Smooth muscle cell (in vitro differentiated cells): ENCODE data around the gene EGLN1. TPM values are rescaled to one million over a fixed set of nuclear protein-coding genes. Genes with fewer than 3 reads are reported as not detected.

ENCODE experiments used
- DNase-seq: peaks from one replicate; lab custom pipeline; 2025; ENCODE audit not compliant: unreplicated experiment; lab: John Stamatoyannopoulos, UW
- H2AFZ ChIP-seq: fragments of 200-600 bp; sonication (generic); 2 replicates; pipeline ENCODE4 v1.6.0; 2016; ENCODE audit warnings: antibody characterized with exemption, low read depth, mild to moderate bottlenecking
- H3F3A ChIP-seq: fragments of 200-600 bp; sonication (generic); 2 replicates; pipeline ENCODE4 v1.6.0; 2017; ENCODE audit warnings: antibody characterized with exemption, low read depth
- H3K27ac ChIP-seq: fragments of 200-600 bp; sonication (generic); 2 replicates; pipeline ENCODE4 v1.5.1; 2016; ENCODE audit warnings: low read depth, mild to moderate bottlenecking
- H3K27me3 ChIP-seq: fragments of 200-600 bp; sonication (generic); 2 replicates; pipeline ENCODE4 v1.6.1; 2016; ENCODE audit warnings: low read depth, mild to moderate bottlenecking
- H3K36me3 ChIP-seq: fragments of 200-600 bp; sonication (generic); 2 replicates; pipeline ENCODE4 v1.5.1; 2016; ENCODE audit warnings: low read depth
- H3K4me1 ChIP-seq: fragments of 200-600 bp; sonication (generic); 2 replicates; pipeline ENCODE4 v1.5.1; 2016; ENCODE audit warnings: low read depth
- H3K4me2 ChIP-seq: fragments of 200-600 bp; sonication (generic); 2 replicates; pipeline ENCODE4 v1.6.0; 2016; ENCODE audit warnings: mild to moderate bottlenecking
- H3K4me3 ChIP-seq: fragments of 200-600 bp; sonication (generic); 2 replicates; pipeline ENCODE4 v1.5.1; 2016; ENCODE audit warnings: mild to moderate bottlenecking
- H3K79me2 ChIP-seq: fragments of 200-600 bp; sonication (generic); 2 replicates; pipeline ENCODE4 v1.6.0; 2016; ENCODE audit warnings: low read depth, mild to moderate bottlenecking
- H3K9ac ChIP-seq: fragments of 200-600 bp; sonication (generic); 2 replicates; pipeline ENCODE4 v1.6.0; 2016; ENCODE audit warnings: low read depth
- H3K9me3 ChIP-seq: fragments of 200-600 bp; sonication (generic); replicated peaks from 2 replicates; pipeline ENCODE4 v1.5.1; 2016; ENCODE audit warnings: low read depth
- H4K20me1 ChIP-seq: fragments of 200-600 bp; sonication (generic); 2 replicates; pipeline ENCODE4 v1.6.0; 2016; ENCODE audit warnings: low read depth
- CTCF ChIP-seq: fragments of 200-600 bp; sonication (generic); IDR thresholded peaks from 2 replicates; pipeline ENCODE4 v1.5.1; 2017; ENCODE audit warnings: borderline replicate concordance, mild to moderate bottlenecking, antibody characterized with exemption; ENCODE audit not compliant: insufficient read depth, poor library complexity, severe bottlenecking
- WGBS: methylation state at CpG from one replicate; pipeline ENCODE4 v1.1.7; 2016; ENCODE audit warnings: low lambda C conversion rate; 5-methylcytosine and 5-hydroxymethylcytosine counted together
- polyA plus RNA-seq: library from polyadenylated mRNA; unstranded; fragments of >200 nt; fragmentation: Nextera tagmentation; extraction: Ambion mirVana; gene quantifications from 2 replicates; pipeline ENCODE4 v1.2.1, GENCODE V29; 2016
- total RNA-seq: library from RNA; depleted of rRNA; stranded (reverse); fragments of >200 nt; gene quantifications from 2 replicates; pipeline ENCODE4 v1.2.3, GENCODE V29; 2014

EGLN1 gene
- total and polyA plus RNA-seq, 2 experiments from 2014 or later: 15.7 to 36.8 TPM

- Histone ChIP-seq H3F3A (no peaks in the 10 kb centered on the region), H3K4me2 (no peak overlapping the region), H2AFZ (no peak overlapping the region), H3K36me3 (no peaks in the 10 kb centered on the region), H3K27ac (peak overlapping the region; percentile 17), H4K20me1 (peaks cover 98% of the 10 kb centered on the region), H3K27me3 (no peaks in the 10 kb centered on the region), H3K79me2 (peaks cover 97% of the 10 kb centered on the region), H3K9me3 (no peaks in the 10 kb centered on the region), H3K9ac (no peak overlapping the region), H3K4me1 (peaks cover 34% of the 10 kb centered on the region), H3K4me3 (no peak overlapping the region)
- 89% methylated on average over 5 of the region's 5 CpGs for WGBS
- DNase-seq: no peak
- no peak for TF ChIP-seq CTCF
Measured at GRCh38 chr1:231415018-231415583, 7.0 kb downstream of the EGLN1 start.

GRCh38 chr1:231414260-231415016 lies 7.6 kb downstream of the EGLN1 start:
- peaks cover under 1% of the 10 kb centered on the region for H3F3A ChIP-seq
- no peak overlapping the region for H3K4me3 ChIP-seq
- no peak overlapping the region for H2AFZ ChIP-seq
- TF ChIP-seq CTCF: no peak
- H4K20me1 ChIP-seq: peaks cover 98% of the 10 kb centered on the region
- no peak overlapping the region for H3K9ac ChIP-seq
- WGBS: 84% methylated on average over 7 of the region's 7 CpGs
- H3K27me3 ChIP-seq: no peaks in the 10 kb centered on the region
- peaks cover 97% of the 10 kb centered on the region for H3K79me2 ChIP-seq
- no peak for DNase-seq
- no peak overlapping the region for H3K4me2 ChIP-seq
- peaks cover 27% of the 10 kb centered on the region for H3K4me1 ChIP-seq
- no peaks in the 10 kb centered on the region for H3K9me3 ChIP-seq
- H3K36me3 ChIP-seq: no peaks in the 10 kb centered on the region
- H3K27ac ChIP-seq: peak overlapping the region; percentile 17

- Histone ChIP-seq H3K9me3 (no peaks in the 10 kb centered on the region), H3K9ac (no peak overlapping the region), H3K4me1 (peaks cover 20% of the 10 kb centered on the region), H3K79me2 (peaks cover 93% of the 10 kb centered on the region), H3K36me3 (no peaks in the 10 kb centered on the region), H4K20me1 (peaks cover 98% of the 10 kb centered on the region), H3K4me3 (no peak overlapping the region), H3K27me3 (no peaks in the 10 kb centered on the region), H3F3A (peaks cover 4% of the 10 kb centered on the region), H3K27ac (no peak overlapping the region), H3K4me2 (no peak overlapping the region), H2AFZ (no peak overlapping the region)
- WGBS: 93% methylated on average over 2 of the region's 2 CpGs
- TF ChIP-seq CTCF: no peak
- DNase-seq: no peak
Measured at GRCh38 chr1:231413749-231414082, 8.4 kb downstream of the EGLN1 start.
